Activated CD8-positive, alpha-beta memory T cell treated with anti-CD3 and anti-CD28 coated beads, Interleukin-2, amount 50 U/mL, for 24 hours (primary cell): ENCODE measurements around the gene ASB5.
"Not testable (repeated sequence)": the region's sequence is repeated elsewhere in the genome, so short reads cannot be mapped to it uniquely, and the experiment has no call there.

Experiments used
- DNase-seq: peaks from one replicate; pipeline ENCODE4 v3.0.0-alpha.2; 2020; ENCODE audit errors: extremely low read depth

The ASB5 gene

GRCh38 chr4:176268963-176269362 is at the start of gene ASB5:
Gene ASB5, minus strand, starts transcription at chr4:176269222. Its CDS starts 114 bp downstream, at chr4:176269108.
- DNase-seq: no peak

- no peak for DNase-seq
These were observed 44.7 kb upstream of the ASB5 start for GRCh38 chr4:176313596-176314336.

- DNase-seq: no peak
These were observed 40.8 kb upstream of the ASB5 start for GRCh38 chr4:176309772-176310171.

GRCh38 chr4:176309046-176309445 is 40.0 kb upstream of the ASB5 start:
- no peak for DNase-seq

- DNase-seq: no peak
These were observed 39.4 kb upstream of the ASB5 start for GRCh38 chr4:176308441-176308840.

GRCh38 chr4:176307666-176307930 is 38.6 kb upstream of the ASB5 start:
- DNase-seq: no peak

GRCh38 chr4:176306837-176307665 is 38.0 kb upstream of the ASB5 start:
- DNase-seq: no peak

- no peak for DNase-seq
These were observed 34.9 kb upstream of the ASB5 start for GRCh38 chr4:176303938-176304337.

- DNase-seq: no peak
These were observed 33.6 kb upstream of the ASB5 start for GRCh38 chr4:176302283-176303275.

GRCh38 chr4:176300565-176300964 is 31.5 kb upstream of the ASB5 start:
- no peak for DNase-seq

- DNase-seq: no peak
These were observed 31.0 kb upstream of the ASB5 start for GRCh38 chr4:176300036-176300435.

GRCh38 chr4:176298664-176299063 is 29.6 kb upstream of the ASB5 start:
- no peak for DNase-seq

- DNase-seq: not testable (repeated sequence)
These were observed 26.9 kb upstream of the ASB5 start for GRCh38 chr4:176295907-176296306.

- no peak for DNase-seq
These were observed 24.6 kb upstream of the ASB5 start for GRCh38 chr4:176293660-176294059.

- DNase-seq: no peak
These were observed 23.9 kb upstream of the ASB5 start for GRCh38 chr4:176292920-176293319.

GRCh38 chr4:176291748-176292147 is 22.7 kb upstream of the ASB5 start:
- no peak for DNase-seq

GRCh38 chr4:176290520-176290919 is 21.5 kb upstream of the ASB5 start:
- DNase-seq: no peak

- DNase-seq: no peak
These were observed 20.5 kb upstream of the ASB5 start for GRCh38 chr4:176289561-176289960.

- no peak for DNase-seq
These were observed 19.0 kb upstream of the ASB5 start for GRCh38 chr4:176288020-176288419.

- no peak for DNase-seq
These were observed 18.5 kb upstream of the ASB5 start for GRCh38 chr4:176287546-176287945.

- no peak for DNase-seq
These were observed 17.7 kb upstream of the ASB5 start for GRCh38 chr4:176286728-176287127.

GRCh38 chr4:176279560-176279959 is 10.5 kb upstream of the ASB5 start:
- not testable (repeated sequence) for DNase-seq
